ENCODE data around the gene SMKR1.

- no peak for TF ChIP-seq CTCF (IDR thresholded peaks at IDR 0.05; ENCODE audit: low read depth, low read length)
- TF ChIP-seq EZH2phosphoT487 (IDR thresholded peaks at IDR 0.05; ENCODE audit: low read depth), result no peak
These were observed 39.9 kb upstream of the SMKR1 start for GRCh38 chr7:129462420-129462819.

Data from OCI-LY3 (cell line).